CD14-positive monocyte (primary cell): ENCODE data around the gene OMD. TPM values are rescaled to one million over a fixed set of nuclear protein-coding genes. Genes with fewer than 3 reads are reported as not detected.

Experiments used
- DNase-seq, 3 donors: peaks; one replicate each; pipeline ENCODE4 v3.0.0-alpha.2; 2011 to 2022
- H2AFZ ChIP-seq: 2 replicates; pipeline ENCODE4 v1.6.0; 2012; ENCODE audit warnings: mild to moderate bottlenecking, low read depth, low read length, inconsistent platforms; ENCODE audit not compliant: insufficient read depth, poor library complexity, severe bottlenecking
- H3K27ac ChIP-seq, 2 donors: 1 replicate in 1 of 2; 2 replicates in 1 of 2; pipeline ENCODE4 v1.5.1; 2012 to 2013; ENCODE audit warnings: low read length in 2 of 2, control low read depth in 1 of 2, inconsistent platforms in 1 of 2, low read depth in 1 of 2, mild to moderate bottlenecking in 1 of 2
- H3K27me3 ChIP-seq, 2 donors: one replicate each; pipeline versions ENCODE4 v1.6.0 to v1.6.1; 2011 to 2013; ENCODE audit warnings: low read length in 2 of 2; ENCODE audit not compliant: control insufficient read depth in 2 of 2, insufficient read depth in 2 of 2
- H3K36me3 ChIP-seq, 2 donors: replicated peaks in 1 of 2; 1 replicate in 1 of 2; 2 replicates in 1 of 2; pipeline versions ENCODE4 v1.5.1 to v1.6.1; 2012 to 2013; ENCODE audit warnings: low read length in 2 of 2, control low read depth in 1 of 2, inconsistent platforms in 1 of 2, mild to moderate bottlenecking in 1 of 2; ENCODE audit not compliant: insufficient read depth in 2 of 2, control insufficient read depth in 1 of 2
- H3K4me1 ChIP-seq, 2 donors: 1 replicate in 1 of 2; 2 replicates in 1 of 2; pipeline versions ENCODE4 v1.5.1 to v1.6.1; 2012 to 2013; ENCODE audit warnings: low read length in 2 of 2, control low read depth in 1 of 2, inconsistent platforms in 1 of 2, mild to moderate bottlenecking in 1 of 2, moderate library complexity in 1 of 2; ENCODE audit not compliant: insufficient read depth in 2 of 2, control insufficient read depth in 1 of 2
- H3K4me2 ChIP-seq: replicated peaks from 2 replicates; pipeline ENCODE3; 2012; ENCODE audit warnings: low read length, moderate library complexity, mild to moderate bottlenecking; ENCODE audit not compliant: poor library complexity, severe bottlenecking; ENCODE audit errors: extremely low read depth
- H3K4me3 ChIP-seq, 3 experiments: fragments of 200-600 bp in 1 of 3; sonication (generic) in 1 of 3; replicated peaks in 1 of 3; 1 replicate in 2 of 3; 2 replicates in 1 of 3; pipeline ENCODE4 v1.5.1; 2011 to 2013; ENCODE audit warnings: low read length in 3 of 3, mild to moderate bottlenecking in 3 of 3, control low read depth in 2 of 3, low read depth in 2 of 3, inconsistent platforms in 1 of 3, moderate library complexity in 1 of 3
- H3K79me2 ChIP-seq: 2 replicates; pipeline ENCODE4 v1.6.0; 2012; ENCODE audit warnings: mild to moderate bottlenecking, control low read depth, inconsistent platforms, low read length, moderate library complexity; ENCODE audit not compliant: insufficient read depth
- H3K9ac ChIP-seq: 2 replicates; pipeline ENCODE4 v1.6.0; 2017; ENCODE audit warnings: low read length, mild to moderate bottlenecking; ENCODE audit not compliant: insufficient read depth, poor library complexity, severe bottlenecking
- H3K9me3 ChIP-seq, 2 donors: replicated peaks in 1 of 2; 1 replicate in 1 of 2; 2 replicates in 1 of 2; pipeline versions ENCODE4 v1.5.1 to v1.6.1; 2012 to 2013; ENCODE audit warnings: low read length in 2 of 2, control low read depth in 1 of 2; ENCODE audit not compliant: control insufficient read depth in 1 of 2, insufficient read depth in 1 of 2
- H4K20me1 ChIP-seq: 2 replicates; pipeline ENCODE4 v1.6.0; 2012; ENCODE audit warnings: mild to moderate bottlenecking, low read length, control low read depth, moderate library complexity; ENCODE audit not compliant: insufficient read depth
- H3K27ac Mint-ChIP-seq, 7 donors: one replicate each; pipeline ENCODE4 v1.8.0; 2020; ENCODE audit warnings: mild to moderate bottlenecking in 7 of 7, mixed read lengths in 7 of 7, moderate library complexity in 6 of 7, inconsistent platforms in 2 of 7
- H3K27me3 Mint-ChIP-seq, 3 donors: one replicate each; pipeline ENCODE4 v1.8.0; 2021 to 2022; ENCODE audit warnings: low read depth in 3 of 3, mild to moderate bottlenecking in 3 of 3, mixed read lengths in 3 of 3, moderate library complexity in 3 of 3, inconsistent platforms in 1 of 3
- H3K36me3 Mint-ChIP-seq, 2 donors: one replicate each; pipeline ENCODE4 v1.8.0; 2020; ENCODE audit warnings: mixed read lengths in 2 of 2, inconsistent platforms in 1 of 2, mild to moderate bottlenecking in 1 of 2
- H3K4me1 Mint-ChIP-seq: one replicate; pipeline ENCODE4 v1.8.0; 2020; ENCODE audit warnings: mild to moderate bottlenecking, mixed read lengths
- H3K4me3 Mint-ChIP-seq, 2 donors: one replicate each; pipeline ENCODE4 v1.8.0; 2020; ENCODE audit warnings: mild to moderate bottlenecking in 2 of 2, mixed read lengths in 2 of 2, moderate library complexity in 1 of 2
- H3K9me3 Mint-ChIP-seq, 7 donors: one replicate each; pipeline ENCODE4 v1.8.0; 2020 to 2022; ENCODE audit warnings: mixed read lengths in 7 of 7, mild to moderate bottlenecking in 6 of 7, moderate library complexity in 6 of 7, inconsistent platforms in 2 of 7
- CTCF ChIP-seq: fragments of 200-600 bp; IDR thresholded peaks from one replicate; pipeline ENCODE4 v1.8.0; 2022; ENCODE audit warnings: antibody characterized with exemption, mild to moderate bottlenecking
- WGBS: methylation state at CpG from one replicate; pipeline ENCODE4 v1.1.5; 2013; ENCODE audit warnings: missing lambda C conversion rate; ENCODE audit not compliant: insufficient coverage; 5-methylcytosine and 5-hydroxymethylcytosine counted together
- intact Hi-C, 2 donors: fragments of 100-400 bp; cut with micrococcal nuclease; formaldehyde crosslinking; loops; one replicate each; pipeline versions ENCODE4 v1.15.0 to v1.15.1; 2023
- polyA plus RNA-seq, 3 donors: library from polyadenylated mRNA; depleted of rRNA in 1 of 3; unstranded in 2 of 3; stranded (reverse) in 1 of 3; fragments of 300-500 nt in 2 of 3; fragments of >200 nt in 1 of 3; fragmentation: Illumina TruSeq in 2 of 3; gene quantifications; 1 replicate in 2 of 3; 2 replicates in 1 of 3; pipeline ENCODE4 v1.2.3, GENCODE V29; 2012 to 2021

The OMD gene
- polyA plus RNA-seq, 3 donors: not detected

DNA sequence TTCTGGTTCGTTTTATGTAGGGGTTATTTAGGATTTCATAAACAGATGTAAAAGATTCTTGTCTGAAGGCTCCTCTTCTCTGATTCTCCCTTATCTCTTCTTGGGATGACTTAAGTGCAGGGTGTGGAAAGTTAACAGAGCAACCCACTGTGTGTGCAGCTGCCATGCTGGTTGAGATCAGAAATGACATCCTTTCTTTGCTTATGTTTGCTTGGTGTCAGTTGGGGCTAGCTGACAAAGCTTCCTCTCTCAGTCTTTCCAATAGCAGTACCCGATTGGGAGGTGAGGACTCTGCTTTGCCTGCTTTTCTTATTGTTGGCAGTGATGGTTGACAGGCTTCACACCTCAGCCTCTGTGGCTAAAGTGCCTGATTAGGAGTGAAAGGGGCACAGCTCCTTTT, 46.4 kb downstream of the OMD start:
- no peak overlapping the region for H3K4me3 Mint-ChIP-seq
- no peak overlapping the region for H2AFZ ChIP-seq

DNA sequence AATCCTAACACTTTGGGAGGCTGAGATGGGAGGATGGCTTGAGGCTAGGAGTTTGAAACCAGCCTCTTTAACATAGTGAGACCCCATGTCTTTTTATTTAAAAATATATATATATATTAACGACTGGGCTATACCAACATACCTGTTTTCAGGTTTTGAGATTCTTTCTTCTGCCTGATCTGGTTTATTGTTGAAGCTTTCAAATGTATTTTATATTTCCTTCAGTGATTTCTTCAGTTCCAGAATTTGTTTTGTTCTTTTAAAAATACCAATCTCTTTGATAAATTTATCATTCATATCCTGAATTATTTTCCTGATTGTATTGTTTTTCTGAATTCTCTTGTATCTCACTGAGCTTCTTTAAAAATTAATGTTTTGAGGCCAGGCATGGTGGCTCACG, 51.1 kb downstream of the OMD start:
- Histone ChIP-seq H3K4me2 (no peak overlapping the region), H3K9ac (no peak overlapping the region), H4K20me1 (no peaks in the 10 kb centered on the region), H3K4me3 (no peak overlapping the region), H3K79me2 (no peaks in the 10 kb centered on the region), H3K27ac (no peak overlapping the region), H3K27me3 (no peaks in the 10 kb centered on the region), H3K36me3 (no peaks in the 10 kb centered on the region), H3K4me1 (no peaks in the 10 kb centered on the region), H3K9me3 (peaks cover 12 to 15% of the 10 kb centered on the region in 2 donors), H2AFZ (no peak overlapping the region)
- intact Hi-C loops: no loop called here
- H3K4me1 Mint-ChIP-seq: no peaks in the 10 kb centered on the region
- no peak for TF ChIP-seq CTCF
- H3K27ac Mint-ChIP-seq: no peak overlapping the region
- no peak overlapping the region for H3K4me3 Mint-ChIP-seq
- H3K9me3 Mint-ChIP-seq: peaks cover 16 to 36% (median 24%) of the 10 kb centered on the region in 7 donors
- peaks cover 17 to 31% of the 10 kb centered on the region in 2 donors for H3K36me3 Mint-ChIP-seq
- 100% methylated on average over 1 of the region's 2 CpGs for WGBS
- no peak for DNase-seq
- peaks cover 0 to 1% (median 1%) of the 10 kb centered on the region in 3 donors for H3K27me3 Mint-ChIP-seq

More for the DNA sequence above, 46.4 kb downstream of the OMD start:
- Histone ChIP-seq H3K4me2 (no peak overlapping the region), H3K27me3 (no peaks in the 10 kb centered on the region), H4K20me1 (no peaks in the 10 kb centered on the region), H3K27ac (no peak overlapping the region), H3K4me1 (no peaks in the 10 kb centered on the region), H3K9me3 (peaks cover 9 to 15% of the 10 kb centered on the region in 2 donors), H3K79me2 (no peaks in the 10 kb centered on the region), H3K4me3 (no peak overlapping the region), H3K9ac (no peak overlapping the region), H3K36me3 (no peaks in the 10 kb centered on the region)
- Mint-ChIP-seq H3K9me3 (peaks cover 8 to 27% (median 17%) of the 10 kb centered on the region in 7 donors), H3K36me3 (peaks cover 10 to 26% of the 10 kb centered on the region in 2 donors), H3K27me3 (peaks cover 0 to 1% (median 1%) of the 10 kb centered on the region in 3 donors), H3K27ac (no peak overlapping the region), H3K4me1 (no peaks in the 10 kb centered on the region)
- no CpG with 5 or more reads among the region's 2 CpGs for WGBS
- intact Hi-C loops: no loop called here
- no peak for TF ChIP-seq CTCF
- no peak for DNase-seq
